NOMO-1 treated with dmso at 0.1 percent for 144 hours (cell line): Measurements from ENCODE around the gene MFF.
"Not testable (repeated sequence)": the region's sequence is repeated elsewhere in the genome, so short reads cannot be mapped to it uniquely, and the experiment has no call there.

Source experiments
- DNase-seq: peaks from one replicate; lab custom pipeline; 2025; ENCODE audit not compliant: unreplicated experiment; lab: John Stamatoyannopoulos, UW

The MFF gene

DNA sequence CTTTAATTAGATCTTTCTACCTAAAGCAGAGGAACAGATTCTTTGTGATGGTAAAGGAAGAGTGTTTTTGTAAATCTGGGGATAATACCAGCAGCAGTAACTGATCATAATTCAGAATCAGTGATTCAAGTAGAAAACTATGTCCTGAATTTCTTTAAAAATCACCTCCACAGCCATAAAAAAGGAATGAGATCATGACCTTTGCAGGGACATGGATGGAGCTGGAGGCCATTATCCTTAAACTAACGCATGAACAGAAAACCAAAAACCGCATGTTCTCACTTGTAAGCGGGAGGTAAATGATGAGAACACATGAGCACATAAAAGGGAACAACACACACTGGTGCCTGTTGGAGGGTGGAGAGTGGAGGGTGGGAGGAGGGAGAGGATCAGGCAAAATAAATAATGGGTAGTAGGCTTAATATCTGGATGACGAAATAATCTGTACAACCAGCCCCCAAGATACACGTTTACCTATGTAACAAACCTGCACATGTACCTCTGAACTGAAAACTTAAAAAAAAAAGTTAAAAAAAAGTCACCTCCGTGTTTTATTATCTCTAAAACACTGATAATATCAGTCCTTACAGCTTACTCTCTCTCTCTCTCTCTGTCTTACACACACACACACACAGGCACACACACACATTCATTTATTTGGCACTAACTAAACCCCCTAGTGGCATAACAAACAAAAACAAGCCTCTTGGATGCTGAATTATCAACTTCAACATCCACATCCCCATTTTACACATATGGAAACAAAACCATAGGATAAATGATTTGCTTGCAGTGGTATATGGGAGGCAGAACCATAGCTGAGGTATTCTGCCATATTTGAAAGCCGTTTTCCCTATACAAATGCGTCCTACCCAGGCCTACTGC, 52.7 kb downstream of the MFF start:
- no peak for DNase-seq

DNA sequence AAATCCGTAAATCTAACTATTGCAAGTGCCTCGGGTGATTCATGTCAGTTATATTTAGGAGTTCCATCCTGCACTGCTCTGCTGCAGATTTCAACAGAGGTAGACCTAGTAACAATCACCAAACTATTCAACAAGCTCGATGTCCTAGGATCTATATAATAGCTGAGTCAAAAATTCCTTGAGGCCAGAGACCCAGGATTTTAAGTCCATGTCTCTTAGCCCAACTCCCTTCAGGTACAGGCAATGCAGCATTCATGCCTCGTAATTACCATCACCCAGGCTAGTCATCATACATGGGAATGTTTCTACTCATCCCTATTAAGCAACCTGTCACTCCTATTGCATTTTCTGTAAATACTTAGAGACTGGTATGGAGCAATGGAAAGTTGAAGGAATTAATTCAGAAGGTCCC, 53.3 kb downstream of the MFF start:
- no peak for DNase-seq

DNA sequence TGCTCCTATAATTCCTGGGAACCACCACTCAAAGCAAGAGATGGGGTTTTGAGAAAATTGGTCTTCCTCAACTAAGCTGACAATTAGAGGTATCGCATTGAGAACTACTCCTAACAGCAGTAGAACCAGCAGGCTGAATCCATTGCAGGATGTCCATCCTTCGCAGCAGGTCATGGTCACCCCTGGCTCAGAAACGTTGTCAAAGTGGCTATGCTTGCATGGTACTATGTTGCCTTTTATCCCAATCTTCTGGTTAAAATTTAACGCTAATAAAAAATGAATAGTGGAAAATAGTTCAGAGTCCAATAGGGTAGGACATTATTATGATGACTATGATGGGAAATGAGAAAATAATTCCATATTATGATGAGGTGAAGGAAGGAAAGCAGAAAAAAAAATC, 54.0 kb downstream of the MFF start, which contains the start of gene TM4SF20:
TSS of gene TM4SF20 (minus strand) at position 212 of the 400 bp plus-strand sequence. CDS start at position 174, 38 bp downstream.
- DNase-seq, result no peak

DNA sequence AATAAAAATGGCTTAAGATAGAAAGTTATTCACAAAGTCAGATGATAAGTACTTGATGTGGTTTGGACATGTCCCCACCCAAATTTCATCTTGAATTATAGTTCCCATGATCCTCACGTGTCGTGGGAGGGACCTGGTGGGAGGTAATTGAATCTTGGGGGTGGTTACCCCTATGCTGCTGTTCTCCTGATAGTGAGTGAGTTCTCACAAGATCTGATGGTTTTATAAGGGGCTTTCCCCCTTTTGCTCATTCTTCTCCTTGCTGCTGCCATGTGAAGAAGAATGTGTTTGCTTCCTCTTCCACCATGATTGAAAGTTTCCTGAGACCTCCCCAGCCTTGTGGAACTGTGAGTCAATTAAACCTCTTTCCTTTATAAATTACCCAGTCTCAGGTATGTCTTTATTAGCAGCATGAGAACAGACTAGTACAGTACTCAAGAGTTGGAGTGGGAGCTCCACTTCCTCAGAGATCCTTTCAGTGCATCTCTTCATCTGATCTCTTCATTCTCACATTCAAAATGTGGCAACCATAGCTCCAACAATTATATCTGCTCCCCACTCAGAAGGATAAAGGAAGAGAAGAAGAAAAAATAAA, 57.3 kb downstream of the MFF start:
- not testable (repeated sequence) for DNase-seq

DNA sequence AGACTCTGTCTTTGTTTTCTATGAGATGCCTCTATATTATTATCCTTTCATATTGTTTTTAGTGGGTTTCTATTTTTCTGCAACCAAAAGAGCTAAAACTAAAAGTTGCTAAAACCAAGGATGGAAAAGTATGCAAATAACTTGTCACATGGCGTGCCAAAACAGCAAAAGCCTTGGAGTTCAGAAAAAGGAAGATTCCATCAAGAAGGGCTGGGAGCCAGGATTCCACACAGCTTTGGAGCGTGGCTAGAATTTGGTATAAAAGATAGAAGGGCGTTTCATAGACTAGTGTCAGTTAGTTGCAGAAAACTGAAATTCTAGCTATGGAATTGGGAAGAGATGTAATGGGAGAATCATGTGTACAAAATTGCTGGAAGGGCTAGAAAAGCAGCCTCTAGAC, 58.6 kb downstream of the MFF start:
- no peak for DNase-seq

DNA sequence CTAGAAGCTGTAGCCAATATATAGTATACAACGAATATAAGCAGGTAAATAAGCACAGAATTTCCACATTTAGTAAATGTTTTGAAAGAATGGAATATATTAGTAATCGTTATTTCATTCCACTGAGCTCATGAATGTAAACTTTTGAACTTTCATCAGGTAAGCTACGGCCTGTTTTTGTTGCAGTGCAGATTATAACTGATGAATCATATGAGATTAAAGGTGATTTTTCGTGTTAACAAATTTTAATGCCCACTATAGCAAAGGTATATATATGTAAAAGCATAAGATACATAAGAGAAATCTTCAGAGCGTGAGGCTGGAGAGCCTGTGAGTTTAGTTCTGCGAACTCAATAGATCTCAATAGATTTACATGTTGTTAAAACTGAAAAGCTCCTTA, 61.6 kb downstream of the MFF start:
- DNase-seq, result no peak

DNA sequence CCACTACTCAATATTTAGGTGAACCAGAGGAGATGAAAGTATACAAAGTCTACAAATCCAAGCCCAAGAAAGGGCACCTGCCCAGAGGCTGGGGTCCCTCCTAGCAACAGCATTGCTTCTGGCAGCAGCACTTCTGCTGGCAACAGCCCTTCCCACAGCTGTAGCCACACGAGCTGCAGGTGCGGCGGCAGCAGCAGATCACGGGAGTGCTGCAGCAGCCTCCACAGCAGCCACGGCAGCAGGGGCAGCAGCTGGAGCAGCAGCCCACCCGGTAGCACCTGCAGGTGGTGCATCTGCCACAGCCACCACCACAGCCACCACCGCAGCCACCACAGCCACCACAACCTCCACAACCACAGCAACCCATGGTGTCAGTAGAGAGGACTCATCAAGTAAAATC, 62.5 kb downstream of the MFF start, which contains the start of gene SCYGR1:
TSS of gene SCYGR1 (minus strand) at position 367 of the 400 bp plus-strand sequence. CDS start at position 367, 0 bp downstream.
- not testable (repeated sequence) for DNase-seq

DNA sequence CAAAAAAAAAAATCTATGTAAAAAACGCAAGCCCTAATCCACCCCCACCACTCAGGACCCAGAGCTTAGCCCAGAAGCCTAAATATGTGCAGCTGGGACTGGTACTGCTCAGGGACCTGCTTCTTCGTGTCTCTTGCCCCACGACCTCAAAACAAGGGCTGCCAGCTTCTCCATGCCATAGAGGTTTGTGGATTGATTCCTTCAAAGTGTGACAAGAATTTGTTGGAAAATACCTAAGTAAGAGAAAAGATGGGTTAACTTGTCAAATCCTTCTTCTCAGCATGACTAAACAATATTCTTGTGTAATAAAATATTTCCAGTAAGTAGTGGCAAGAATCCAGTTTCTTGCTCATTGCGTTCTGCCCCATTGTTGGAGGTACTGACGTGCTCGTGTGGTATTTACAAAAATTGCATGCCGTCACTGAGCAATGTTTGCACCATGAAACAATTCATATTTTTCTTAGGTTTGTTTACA, 63.5 kb downstream of the MFF start:
- DNase-seq, result no peak

DNA sequence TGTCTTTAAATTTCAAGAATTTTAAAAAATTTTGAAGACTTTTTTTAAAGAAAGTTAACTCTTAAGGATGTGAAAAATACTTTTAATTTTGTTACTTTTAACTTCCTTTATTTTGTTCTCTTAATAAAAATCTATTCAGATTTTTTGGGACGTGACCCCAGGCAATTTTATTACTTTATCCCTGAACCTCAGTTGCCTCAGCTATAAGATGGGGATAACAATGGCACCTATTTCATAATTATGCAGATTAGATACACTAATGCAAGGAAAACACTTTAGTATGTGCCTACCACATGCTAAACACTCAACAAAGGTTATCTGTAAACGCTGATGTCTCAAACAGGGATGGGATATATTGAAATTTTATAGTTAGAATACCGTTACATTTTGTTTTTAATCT, 64.2 kb downstream of the MFF start:
- DNase-seq, result no peak

DNA sequence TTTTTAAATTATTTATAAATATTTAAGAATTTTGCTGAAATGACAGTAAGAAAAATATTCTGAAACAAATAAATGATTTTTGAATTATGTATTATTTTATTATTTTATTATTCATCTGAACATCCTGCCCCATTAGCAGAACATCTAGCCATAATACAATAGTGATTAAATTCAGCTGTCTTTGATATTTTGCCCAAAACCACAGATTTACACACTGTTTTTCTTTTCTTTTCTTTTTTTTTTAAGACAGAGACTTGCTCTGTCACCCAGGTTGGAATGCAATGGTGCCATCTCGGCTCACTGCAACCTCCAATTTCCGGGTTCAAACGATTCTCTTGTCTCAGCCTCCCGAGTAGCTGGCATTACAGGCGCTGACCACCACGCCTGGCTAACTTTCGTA, 64.6 kb downstream of the MFF start:
- DNase-seq, result no peak

DNA sequence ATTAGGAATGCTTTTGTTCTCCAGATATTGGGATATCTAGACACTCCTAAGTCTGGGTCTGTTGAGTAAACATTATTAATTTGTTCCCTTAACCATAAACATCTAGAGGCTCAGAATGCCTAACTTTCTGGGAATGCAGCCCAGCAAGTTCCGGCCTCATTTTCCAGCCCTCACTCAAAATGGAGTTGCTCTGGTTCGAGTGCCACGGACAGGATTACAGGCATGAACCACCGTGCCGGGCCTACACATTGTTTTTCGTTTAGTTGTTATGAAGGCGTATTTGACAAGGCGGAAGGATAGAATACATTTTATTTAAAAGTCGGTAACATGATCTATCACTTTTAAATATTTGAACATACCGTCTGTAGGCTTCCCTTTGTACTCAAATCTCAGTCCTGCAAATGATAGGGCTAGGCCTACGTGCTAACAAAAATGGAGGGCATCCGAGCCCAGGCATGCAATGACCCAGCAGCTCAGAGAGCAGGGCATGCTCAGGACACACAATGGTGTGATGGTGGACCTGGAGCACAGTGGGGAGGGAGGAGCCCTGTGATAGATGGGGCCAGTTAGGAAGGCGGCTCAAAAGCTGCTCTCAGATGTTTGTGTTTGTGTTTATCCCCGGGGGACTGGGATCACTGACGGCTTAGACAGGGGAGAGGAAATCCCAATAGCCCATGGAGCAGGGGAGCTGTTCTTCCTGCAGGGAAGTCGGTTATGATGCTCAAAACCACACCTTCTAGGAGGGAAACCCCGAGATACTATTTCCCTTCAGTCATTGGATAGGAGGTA, 65.6 kb downstream of the MFF start:
- no peak for DNase-seq

DNA sequence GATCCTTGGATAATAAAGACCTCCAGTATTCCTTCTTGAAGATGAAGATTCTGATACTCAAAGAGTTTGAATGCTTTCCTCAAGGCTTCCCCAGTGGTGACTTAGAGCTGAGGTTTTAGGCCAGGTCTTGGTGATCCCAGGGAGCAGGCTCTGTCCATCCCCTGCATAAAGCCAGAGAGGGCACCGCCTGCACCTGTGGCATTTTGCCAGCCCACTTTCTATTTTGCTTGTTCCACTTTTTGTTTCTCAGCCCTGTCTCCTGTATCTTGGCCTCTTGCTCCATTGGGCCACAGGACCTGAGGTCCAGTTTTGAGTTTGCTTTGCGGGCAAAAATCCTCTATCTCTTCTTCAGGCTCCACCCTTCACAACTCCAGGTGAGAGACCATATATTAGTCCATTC, 69.3 kb downstream of the MFF start:
- no peak for DNase-seq

DNA sequence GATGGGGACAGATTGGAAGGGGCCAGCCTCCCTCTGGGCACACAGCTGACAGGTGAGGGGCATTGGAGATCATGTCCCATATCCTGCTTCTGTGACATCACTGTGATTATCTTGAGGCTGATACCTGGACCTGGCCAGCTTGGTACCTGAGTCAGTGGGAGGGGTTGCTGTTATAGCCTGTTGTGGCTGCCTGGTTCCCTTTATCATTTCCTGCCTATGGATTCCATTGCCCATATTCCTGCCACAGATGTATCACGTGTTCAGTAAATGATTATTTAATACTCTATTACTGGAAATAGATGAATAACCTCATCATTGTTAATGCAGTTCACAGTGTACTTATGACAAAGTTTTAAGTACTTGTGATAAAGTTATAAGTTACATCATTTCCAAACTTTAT, 70.5 kb downstream of the MFF start:
- DNase-seq, result no peak

DNA sequence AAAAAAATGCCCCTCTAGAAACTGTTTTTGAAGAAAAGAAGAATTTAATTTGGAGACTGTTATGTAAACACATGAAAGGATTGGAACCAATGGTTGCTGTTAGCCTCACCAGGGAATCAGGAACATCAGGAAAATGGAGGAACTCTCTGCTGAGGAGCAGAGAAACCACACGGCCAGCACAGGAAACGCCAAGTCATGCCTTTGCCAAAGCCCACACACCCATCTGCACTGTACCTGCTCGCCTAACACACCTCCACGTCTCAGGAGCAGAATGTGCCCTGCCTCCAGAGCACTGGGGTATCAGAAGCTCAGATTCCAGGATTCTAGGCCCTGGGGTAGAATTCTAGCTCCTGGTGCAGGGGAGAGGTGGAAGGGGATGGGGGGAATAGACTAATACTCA, 72.5 kb downstream of the MFF start:
- no peak for DNase-seq

DNA sequence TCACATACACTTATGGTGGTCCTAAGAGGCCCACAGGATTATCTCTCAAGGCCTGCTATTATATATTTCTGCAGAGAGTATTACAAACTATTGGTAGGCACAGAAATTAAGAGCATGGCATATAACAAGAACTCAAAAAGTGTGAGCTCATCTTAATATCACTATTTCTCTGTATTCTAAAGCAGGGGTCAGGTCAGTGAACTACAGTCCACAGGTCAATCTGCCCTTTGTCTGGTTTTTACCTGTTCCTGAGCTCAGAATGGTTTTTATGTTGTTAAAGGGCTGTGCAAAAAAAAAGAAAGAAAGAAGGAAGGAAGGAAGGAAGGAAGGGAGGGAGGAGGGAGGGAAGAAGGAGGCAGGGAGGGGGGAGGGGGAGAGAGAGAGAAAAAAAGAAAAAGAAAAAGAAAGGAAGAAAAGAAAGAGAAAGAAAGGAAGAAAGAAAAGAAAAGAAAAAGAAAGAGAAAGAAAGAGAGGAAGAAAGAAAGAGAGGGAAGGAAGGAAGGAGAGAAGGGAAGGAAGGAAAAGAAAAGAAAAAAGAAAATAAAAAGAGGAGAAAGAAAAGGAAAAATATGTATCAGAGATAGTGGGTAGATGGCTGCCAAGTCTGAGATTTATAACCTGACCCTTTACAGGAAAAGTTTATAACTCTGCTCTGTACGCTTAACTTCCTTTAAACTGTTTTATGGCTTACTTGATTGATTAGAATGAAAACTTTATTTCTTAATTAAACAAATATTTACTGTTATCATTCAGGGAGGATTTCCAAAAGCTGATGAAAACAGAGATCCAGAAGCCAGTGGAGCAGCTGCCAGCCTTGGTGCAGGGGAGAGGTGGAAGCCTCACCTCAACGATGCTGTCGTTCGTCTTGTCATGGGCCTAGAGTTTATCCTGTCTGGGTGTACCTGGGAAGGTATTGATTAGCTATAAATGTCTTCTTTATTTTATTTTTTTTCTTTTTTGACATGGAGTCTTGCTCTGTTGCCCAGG, 73.9 kb downstream of the MFF start:
- DNase-seq, result no peak

DNA sequence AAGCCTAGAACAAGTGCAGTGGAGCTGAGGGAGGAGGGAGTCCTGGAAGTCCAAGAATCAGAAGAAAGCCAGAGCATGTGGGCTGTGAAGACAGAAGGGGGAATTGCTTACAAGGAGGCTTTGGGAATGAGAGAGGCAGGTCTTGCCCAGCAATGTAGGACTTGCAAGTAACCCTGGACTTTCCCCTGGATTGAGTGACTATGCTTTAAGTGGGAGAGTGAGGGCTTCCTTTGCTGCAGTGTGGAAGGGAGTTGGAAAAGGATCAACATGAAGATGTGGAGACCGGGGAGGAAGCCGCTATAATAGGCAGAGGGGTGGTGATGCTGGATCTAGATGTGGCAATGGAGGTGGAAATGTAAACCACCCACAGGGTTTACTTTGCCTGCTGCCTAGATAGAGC, 76.5 kb downstream of the MFF start:
- no peak for DNase-seq

DNA sequence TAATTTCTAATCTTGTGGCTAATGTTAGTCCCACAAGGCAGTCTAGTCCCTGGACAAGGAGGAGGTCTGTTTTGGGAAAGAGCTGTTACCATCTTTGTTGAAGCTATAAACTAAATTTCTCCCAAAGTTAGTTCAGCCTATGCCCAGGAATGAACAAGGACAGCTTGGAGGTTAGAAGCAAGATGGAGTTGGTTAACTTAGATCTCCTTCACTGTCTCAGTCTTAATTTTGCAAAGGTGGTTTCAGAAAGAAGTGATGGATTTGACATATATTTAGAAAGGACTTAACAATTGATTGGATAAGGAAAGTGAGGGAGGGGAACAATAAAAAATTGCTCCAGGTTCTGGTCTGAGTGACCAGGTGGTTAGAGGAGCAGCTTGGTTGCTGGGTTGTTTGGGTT, 77.3 kb downstream of the MFF start:
- DNase-seq, result no peak

DNA sequence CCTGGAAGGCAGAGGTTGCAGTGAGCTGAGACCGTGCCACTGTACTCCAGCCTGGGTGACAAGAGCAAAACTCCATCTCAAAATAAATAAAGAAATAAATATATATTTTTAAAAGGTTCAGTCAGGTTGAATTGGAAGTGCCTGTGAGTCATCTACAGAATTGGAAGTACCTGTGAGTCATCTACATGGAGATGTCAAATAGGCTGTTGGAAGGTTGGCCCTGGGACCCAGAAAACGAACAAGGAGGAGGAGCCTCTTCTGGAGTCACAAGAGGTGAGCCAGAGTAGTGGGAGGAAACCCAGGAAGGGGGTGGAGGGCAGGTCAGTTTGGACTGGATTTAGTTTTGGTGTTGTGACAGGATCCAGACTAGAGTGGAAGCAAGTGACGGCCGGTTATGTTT, 77.9 kb downstream of the MFF start:
- no peak for DNase-seq

DNA sequence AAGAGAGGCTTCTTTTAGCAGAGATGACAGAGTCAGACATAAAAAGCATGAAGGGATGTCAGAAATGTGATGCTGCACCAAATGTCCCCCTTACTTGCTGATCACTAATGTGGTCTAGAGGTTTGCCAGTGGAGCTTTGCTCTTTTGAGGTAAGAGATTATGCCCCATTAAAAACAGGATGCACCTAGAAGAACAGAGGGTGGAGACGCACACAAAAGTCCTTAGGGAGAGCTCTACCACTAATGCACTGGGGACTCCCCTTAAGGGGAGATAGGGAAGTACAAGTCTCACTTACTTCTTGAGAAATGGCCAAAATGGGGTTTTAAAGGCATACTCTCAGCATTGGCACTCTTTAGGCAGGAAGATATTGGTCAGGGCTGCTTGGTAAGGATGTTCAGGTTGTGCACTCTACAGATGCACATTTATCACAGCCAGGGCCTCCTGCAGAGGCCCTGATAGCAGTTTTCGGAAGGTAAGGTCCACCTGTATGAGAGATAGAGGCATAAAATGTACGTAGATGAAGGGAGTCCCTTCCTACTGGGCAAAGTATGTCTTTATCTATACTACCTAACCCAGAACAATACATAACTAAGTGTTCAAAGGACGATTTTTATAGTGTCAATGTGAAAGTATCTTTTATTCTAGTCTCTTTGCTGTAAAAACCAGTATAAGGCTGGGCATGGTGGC, 79.7 kb downstream of the MFF start:
- no peak for DNase-seq
